GM18499 (cell line): ENCODE measurements around the gene TSHZ2.

Source experiments
- ATAC-seq: cut with Tn5 transposase; IDR thresholded peaks from one replicate; pipeline ENCODE4 v1.9.1; 2021; ENCODE audit warnings: moderate number of reproducible peaks; ENCODE audit not compliant: insufficient read depth, unreplicated experiment

Gene TSHZ2

DNA sequence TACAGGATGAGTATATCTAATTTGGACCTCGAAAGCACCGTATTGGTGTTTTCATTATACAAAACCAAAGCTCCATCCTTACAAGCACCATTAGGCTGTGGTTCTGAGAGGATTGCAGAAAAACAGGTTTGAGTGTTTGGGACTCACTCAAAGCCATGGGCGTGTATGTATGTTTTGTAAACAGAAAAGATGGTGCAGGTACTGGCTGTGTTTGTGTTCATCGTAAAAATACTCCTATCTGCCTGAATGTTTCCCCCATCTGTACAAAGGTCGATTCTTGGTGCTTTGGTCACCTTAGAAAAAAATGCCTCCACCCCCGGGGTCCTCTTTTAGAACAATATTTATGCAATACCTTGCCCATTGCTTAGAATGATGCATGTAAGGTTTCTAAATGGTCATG, 286.6 kb downstream of the TSHZ2 start:
- no peak for ATAC-seq

DNA sequence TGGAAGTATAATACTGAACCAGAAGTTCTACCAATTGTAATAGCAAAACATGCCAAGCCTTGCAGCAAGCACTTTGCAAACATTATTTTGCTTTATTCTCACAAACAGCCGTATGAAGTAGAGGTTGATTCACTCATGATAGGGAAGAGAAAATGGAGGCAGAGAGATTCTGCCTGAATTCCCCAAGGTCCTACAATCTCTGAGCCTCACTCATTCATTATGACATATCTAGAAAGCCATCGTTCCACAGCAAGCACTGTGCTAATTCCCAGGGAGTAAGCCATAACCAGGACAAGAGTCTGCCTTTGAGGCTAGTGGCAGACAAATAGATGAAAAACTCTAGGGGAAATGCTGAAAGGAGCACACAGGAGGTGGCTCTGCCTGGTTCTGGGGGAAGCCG, 288.0 kb downstream of the TSHZ2 start:
- no peak for ATAC-seq

GRCh38 chr20:53260591-53260990, 288.4 kb downstream of the TSHZ2 start:
- no peak for ATAC-seq

DNA sequence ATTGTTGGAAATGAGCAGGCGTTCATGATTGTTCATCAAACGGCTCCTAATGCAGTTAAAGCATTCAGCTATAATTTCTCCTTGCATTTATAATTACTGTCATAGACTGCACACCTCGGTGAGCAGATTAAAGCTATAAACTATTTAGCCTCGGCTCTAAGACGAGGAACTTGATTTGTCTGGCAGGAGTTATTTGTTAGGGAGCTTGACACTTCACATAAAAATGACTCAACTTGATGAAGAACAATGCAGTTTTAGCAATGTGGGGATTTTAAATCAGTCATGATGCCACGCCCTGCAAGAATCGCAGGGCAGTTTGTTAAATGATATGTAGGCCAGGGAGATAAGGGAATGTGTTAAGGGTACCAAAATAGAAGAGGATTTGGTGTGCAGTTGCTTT, 290.2 kb downstream of the TSHZ2 start:
- ATAC-seq, result no peak

GRCh38 chr20:53263554-53264438, 291.6 kb downstream of the TSHZ2 start:
- no peak for ATAC-seq

- no peak for ATAC-seq
Observed at GRCh38 chr20:53264604-53265003, 292.4 kb downstream of the TSHZ2 start.

DNA sequence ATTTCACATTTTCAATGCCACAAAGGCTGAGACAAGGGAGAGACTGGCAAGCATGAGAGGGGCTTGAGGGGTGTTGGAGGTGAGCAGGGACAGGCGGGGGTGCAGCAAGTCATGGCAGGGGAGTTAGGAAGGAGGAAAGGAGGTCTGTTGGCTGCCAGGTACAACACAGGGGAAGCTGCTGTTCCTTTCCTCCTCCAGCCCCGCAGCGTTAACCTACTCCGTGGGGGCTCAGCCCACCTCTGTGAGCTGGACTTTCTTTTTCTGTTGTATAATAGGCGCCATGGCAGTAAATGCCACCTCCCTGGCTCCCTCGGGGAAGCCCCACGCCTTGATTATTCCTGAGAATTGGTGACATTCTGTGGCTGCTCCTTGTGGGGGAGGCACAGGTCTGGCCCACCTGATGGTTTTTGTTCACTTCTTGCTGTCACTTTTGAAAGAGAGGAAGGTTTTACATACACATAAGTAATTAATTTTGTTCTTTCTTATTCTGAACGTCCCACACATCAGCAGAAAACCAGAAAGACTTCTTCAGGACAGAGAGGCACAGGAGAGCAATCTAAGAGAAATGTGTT, 293.2 kb downstream of the TSHZ2 start:
- ATAC-seq, result no peak

DNA sequence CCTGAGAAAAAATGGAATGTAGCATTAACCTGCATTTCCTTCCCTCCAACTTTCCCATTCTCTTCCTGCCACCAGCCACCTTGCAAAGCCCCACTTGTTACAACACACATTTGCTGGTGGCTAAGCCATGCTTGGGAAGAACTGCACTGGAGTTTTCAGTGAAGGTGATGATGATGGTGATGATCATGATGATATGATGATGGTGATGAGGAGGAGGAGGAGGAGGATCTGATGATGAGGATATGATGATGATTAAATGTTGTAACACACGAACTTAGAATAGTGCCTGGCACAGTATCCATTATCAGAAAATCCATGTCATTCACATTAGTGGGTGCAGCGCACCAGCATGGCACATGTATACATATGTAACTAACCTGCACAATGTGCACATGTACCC, 297.2 kb downstream of the TSHZ2 start:
- ATAC-seq, result no peak

GRCh38 chr20:53270792-53271375, 298.7 kb downstream of the TSHZ2 start:
- ATAC-seq, result no peak

GRCh38 chr20:53274365-53274764, 302.2 kb downstream of the TSHZ2 start:
- no peak for ATAC-seq

- no peak for ATAC-seq
Observed at GRCh38 chr20:53274807-53275206, 302.6 kb downstream of the TSHZ2 start.

DNA sequence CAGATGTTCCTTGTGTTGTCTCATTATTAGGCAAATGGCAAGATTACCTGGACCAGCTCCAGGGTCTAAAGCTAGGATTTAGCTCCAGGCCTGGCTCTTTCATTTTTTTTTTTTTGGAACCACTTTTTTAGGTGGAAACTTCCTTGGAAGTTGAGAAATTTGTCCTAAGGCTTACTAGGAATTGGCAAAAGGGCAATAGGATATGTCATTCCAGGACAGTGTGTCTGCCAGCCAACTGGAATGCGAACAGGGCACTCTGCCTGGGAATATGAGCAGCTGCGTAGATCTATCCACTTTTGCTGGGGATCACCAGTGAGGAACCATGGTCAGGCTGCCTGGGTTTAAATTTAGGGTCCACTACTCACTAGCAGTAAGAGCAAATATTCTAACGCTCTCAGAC, 304.0 kb downstream of the TSHZ2 start:
- no peak for ATAC-seq

DNA sequence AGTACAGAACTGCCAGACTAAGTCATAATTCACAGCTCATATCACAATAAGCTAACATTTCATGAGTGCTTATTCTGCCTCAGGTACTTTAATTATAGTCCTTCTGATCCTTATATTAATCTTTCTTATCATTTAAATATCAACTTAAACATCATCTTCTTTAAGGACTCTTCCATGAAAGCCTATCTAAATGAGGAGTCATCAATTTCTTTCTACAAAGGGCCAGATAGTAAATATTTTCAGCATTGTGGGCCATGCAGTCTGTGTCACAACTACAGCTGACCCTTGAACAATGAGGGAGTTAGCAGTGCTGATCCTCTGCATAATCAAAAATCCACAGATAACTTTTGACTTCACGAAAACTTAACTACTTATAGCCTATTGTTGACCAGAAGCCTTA, 306.4 kb downstream of the TSHZ2 start:
- ATAC-seq, result no peak

- no peak for ATAC-seq
Observed at GRCh38 chr20:53279735-53280134, 307.6 kb downstream of the TSHZ2 start.

- ATAC-seq, result no peak
Observed at GRCh38 chr20:53281557-53282117, 309.5 kb downstream of the TSHZ2 start.

DNA sequence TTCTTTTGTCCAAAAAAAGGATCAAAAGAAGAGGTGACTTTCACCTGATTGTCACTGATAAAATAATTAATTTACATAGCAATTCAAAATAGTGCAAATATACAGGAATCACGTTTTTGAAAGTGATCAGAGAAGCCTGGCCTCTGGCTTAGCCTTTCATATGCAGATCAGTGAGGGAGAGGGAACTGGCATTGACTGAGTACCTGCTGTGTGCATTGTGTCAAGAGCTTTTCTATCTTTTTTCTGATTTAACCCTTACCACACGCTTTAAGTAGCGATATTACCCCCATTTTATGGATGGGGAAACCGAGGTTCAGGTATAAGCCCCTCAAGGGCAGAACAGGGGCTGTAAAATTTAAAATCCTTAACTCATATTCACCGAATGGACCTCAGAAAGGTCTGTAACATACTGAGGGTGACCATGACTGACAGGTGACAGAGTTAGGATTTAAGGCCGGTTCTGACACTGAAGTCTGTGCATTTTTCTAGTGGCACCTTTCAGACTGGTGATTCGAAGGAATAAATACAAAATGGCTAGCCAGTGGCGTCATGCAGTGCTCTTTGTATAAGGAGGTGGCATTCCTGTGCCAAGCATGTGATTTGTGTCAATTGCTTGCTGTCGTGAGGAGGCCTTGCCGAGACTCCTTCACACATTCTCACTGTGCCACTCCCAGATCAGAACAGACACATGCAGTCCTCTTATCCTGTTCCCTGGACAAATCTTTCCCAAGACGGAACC, 310.2 kb downstream of the TSHZ2 start:
- ATAC-seq, result no peak

GRCh38 chr20:53283011-53283410, 310.9 kb downstream of the TSHZ2 start:
- no peak for ATAC-seq

- no peak for ATAC-seq
Observed at GRCh38 chr20:53283597-53283996, 311.4 kb downstream of the TSHZ2 start.

- no peak for ATAC-seq
Observed at GRCh38 chr20:53284256-53284655, 312.1 kb downstream of the TSHZ2 start.

- no peak for ATAC-seq
Observed at GRCh38 chr20:53284696-53285095, 312.5 kb downstream of the TSHZ2 start.
